Stimulated activated CD8-positive, alpha-beta memory T cell treated with anti-CD3 and anti-CD28 coated beads, Interleukin-7, amount 100 ng/mL, for 4 hours (primary cell): Measurements from ENCODE around the gene CLIC5.

Experiments
- DNase-seq, 2 donors: peaks; one replicate each; pipeline ENCODE4 v3.0.0-alpha.2; 2020; ENCODE audit warnings: low read depth in 2 of 2

Gene CLIC5

GRCh38 chr6:45843848-45844521 lies 171.7 kb downstream of the CLIC5 start:
- no peak for DNase-seq

DNA sequence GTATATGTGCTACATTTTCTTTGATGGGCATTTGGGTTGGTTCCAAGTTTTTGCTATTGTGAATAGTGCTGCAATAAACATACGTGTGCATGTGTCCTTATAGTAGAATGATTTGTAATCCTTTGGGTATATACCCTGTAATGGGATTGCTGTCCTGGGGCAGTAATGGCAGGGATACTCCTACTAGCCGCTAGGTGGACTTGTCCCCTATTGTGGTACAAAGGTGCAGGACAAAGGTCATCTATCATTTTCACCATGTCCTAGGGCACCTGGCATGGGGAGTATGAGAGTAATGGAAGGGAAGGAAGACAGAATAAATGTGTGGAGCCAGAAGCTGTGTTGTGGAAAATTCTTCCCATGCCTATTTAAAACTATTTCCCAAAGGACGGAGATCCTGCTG lies 174.6 kb downstream of the CLIC5 start:
- DNase-seq: no peak

GRCh38 chr6:45838996-45839395 lies 176.7 kb downstream of the CLIC5 start:
- DNase-seq: no peak

GRCh38 chr6:45838451-45838850 lies 177.2 kb downstream of the CLIC5 start:
- no peak for DNase-seq

DNA sequence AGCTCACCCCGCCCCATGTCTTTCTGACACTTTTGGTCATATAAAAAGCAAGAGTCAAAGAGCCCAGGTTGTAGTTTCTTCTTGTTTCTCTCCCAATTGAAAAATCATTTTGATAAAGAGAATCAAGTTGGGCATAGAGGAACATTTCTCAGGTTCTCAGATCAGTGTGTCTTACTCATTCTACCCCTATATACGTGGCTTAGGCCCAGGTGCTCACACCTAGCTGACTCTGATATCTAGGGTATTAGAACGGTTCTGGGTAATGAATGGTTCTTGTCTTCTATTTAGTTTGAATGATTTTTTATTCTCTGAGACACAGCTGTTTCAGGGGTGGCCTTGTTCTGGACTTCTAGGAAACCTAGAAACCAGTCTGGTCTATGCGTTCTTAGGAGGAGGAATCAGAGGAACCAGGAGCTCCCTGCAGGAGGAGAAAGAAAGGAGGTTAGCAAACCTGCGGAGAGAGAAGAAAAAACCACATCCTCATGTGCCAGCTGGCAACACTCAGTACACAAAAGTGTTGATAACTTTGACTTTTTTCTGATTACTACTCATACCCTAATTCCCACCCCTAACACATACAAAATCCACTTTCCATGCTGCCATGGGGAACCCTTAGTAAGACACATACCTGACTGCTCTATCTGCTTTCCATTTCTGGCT lies 178.0 kb downstream of the CLIC5 start:
- DNase-seq: no peak

GRCh38 chr6:45836984-45837383 lies 178.7 kb downstream of the CLIC5 start:
- DNase-seq: no peak

- DNase-seq: no peak
Observed at GRCh38 chr6:45836438-45836824, 179.2 kb downstream of the CLIC5 start.

DNA sequence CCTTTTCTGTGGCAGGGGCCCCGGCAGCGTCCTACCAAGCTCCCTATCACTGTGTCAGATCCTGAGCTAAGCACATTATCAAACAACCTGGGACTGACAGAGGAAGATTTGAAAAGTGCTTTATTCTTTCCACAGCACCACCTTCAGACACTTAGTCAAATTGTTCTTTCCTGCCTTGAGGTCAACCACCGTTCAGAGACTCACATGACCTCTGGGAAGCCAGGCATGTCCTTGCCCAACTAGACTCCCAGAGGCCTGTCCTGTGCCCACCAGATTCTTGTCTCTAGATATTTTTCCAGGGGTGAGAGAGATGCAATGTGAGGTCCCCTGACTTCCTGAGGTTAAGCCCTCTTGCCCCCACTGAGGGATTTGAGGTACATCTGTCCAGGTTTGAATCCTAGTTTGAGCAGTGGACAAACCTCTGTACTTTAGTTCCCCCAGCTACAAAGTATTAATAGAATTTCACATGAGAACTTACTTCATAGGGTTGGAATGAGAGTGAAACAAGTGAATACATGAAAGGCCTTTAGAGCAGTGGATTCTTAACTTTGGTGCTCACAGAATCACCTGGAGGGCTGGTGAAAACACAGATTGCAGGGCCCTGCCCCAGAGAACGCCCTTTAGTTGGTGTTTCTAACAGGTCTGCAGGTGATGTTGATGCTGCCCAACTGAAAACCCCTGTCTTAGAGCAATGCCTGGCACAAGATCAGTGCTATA lies 179.8 kb downstream of the CLIC5 start:
- no peak for DNase-seq

DNA sequence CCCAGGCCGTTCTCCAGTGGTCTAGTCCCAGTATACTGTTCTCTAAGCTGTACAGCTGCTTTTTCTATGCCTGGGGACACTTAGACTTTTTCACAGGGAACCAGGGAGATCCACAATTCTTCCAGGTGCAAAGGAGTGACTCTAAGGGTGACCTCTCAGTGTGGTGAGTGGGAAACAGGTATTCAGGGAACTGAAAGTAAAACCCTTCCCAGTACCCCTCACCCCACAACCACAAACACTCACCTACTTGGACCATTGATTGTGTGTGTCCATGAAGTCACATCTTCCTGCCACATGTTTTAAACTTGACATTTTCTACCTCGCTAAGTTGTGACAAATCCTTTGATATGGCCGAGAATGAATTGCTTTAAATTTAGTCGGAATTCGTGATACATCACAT lies 183.6 kb downstream of the CLIC5 start:
- DNase-seq: no peak
